Esophagus squamous epithelium (tissue), 5 donors: Measurements from ENCODE around the gene TMEM185B. TPM values are rescaled to one million over a fixed set of nuclear protein-coding genes. Genes with fewer than 3 reads are reported as not detected.

Source experiments
- DNase-seq: peaks from one replicate; lab custom pipeline; 2025; lab: John Stamatoyannopoulos, UW
- H3K27ac ChIP-seq, 4 donors: fragments of 200-600 bp; sonication (generic); one replicate each; pipeline ENCODE4 v1.5.1; 2016 to 2019; ENCODE audit warnings: mild to moderate bottlenecking in 1 of 4
- H3K27me3 ChIP-seq, 4 donors: fragments of 200-600 bp; sonication (generic); 1 replicate in 3 of 4; 2 replicates in 1 of 4; pipeline versions ENCODE4 v1.5.1 to v1.6.0; 2017 to 2021; ENCODE audit warnings: antibody characterized with exemption in 1 of 4
- H3K36me3 ChIP-seq, 3 donors: fragments of 200-600 bp; sonication (generic); one replicate each; pipeline ENCODE4 v1.5.1; 2016 to 2019
- H3K4me1 ChIP-seq, 3 donors: fragments of 200-600 bp; sonication (generic); one replicate each; pipeline ENCODE4 v1.5.1; 2017 to 2019
- H3K4me3 ChIP-seq, 4 donors: fragments of 200-600 bp; sonication (generic); 1 replicate in 3 of 4; 2 replicates in 1 of 4; pipeline ENCODE4 v1.5.1; 2016 to 2019; ENCODE audit warnings: mild to moderate bottlenecking in 2 of 4, moderate library complexity in 1 of 4
- H3K9me3 ChIP-seq, 3 donors: fragments of 200-600 bp; sonication (generic); one replicate each; pipeline ENCODE4 v1.5.1; 2016 to 2019
- CTCF ChIP-seq, 6 experiments: fragments of 450-650 bp in 4 of 6; fragments of 200-600 bp in 2 of 6; sonication (generic) in 2 of 6; IDR thresholded peaks; one replicate each; pipeline ENCODE4 v1.5.1; 2016 to 2019; ENCODE audit warnings: antibody characterized with exemption in 6 of 6, mild to moderate bottlenecking in 4 of 6, moderate library complexity in 4 of 6
- POLR2A ChIP-seq, 4 donors: fragments of 450-650 bp; IDR thresholded peaks; one replicate each; pipeline ENCODE4 v1.6.1; 2017; ENCODE audit warnings: antibody characterized with exemption in 4 of 4, mild to moderate bottlenecking in 4 of 4, moderate library complexity in 3 of 4
- WGBS, 2 donors: methylation state at CpG; one replicate each; pipeline ENCODE4 v1.1.5; 2018; 5-methylcytosine and 5-hydroxymethylcytosine counted together
- intact Hi-C: fragments of 100-400 bp; cut with DNase I; formaldehyde crosslinking; loops from one replicate; pipeline ENCODE4 v1.15.0; 2022
- small RNA-seq, 4 donors: library from RNA; depleted of rRNA; stranded (forward); fragments of <200 nt; gene quantifications; one replicate each; pipeline ENCODE3, GENCODE V24; 2016
- total RNA-seq, 4 donors: library from RNA; depleted of rRNA; stranded (reverse); fragments of >200 nt; gene quantifications; one replicate each; pipeline ENCODE4 v1.1.0, GENCODE V29; 2016
- donor health status: DM: yes; HTN: yes; CAD: no.

TMEM185B gene
- total RNA-seq, 4 donors from 2014 or later = 20.9 to 24.8 (median 23.3) TPM

- 15 to 34% methylated on average over 14 to 15 of the region's 15 CpGs for WGBS, 2 donors
- Histone ChIP-seq H3K9me3 (no peaks in the 10 kb centered on the region), H3K36me3 (no peaks in the 10 kb centered on the region), H3K4me1 (peaks cover 3 to 31% (median 16%) of the 10 kb centered on the region in 3 donors), H3K27ac (peak overlapping the region; percentile 85 to 89 (median 85)), H3K27me3 (no peaks in the 10 kb centered on the region), H3K4me3 (peak overlapping the region; percentile 41 to 64 (median 50))
- intact Hi-C loops = loop anchor here (10.0 kb wide), 1 partner anchor 472 kb away; no protein-coding TSS in a partner anchor
- TF ChIP-seq CTCF (IDR thresholded peaks at IDR 0.05) = peak in 5 of 6 experiments; percentile 6 to 55 (median 33)
- TF ChIP-seq POLR2A (IDR thresholded peaks at IDR 0.05) = peak in 2 of 4 donors; percentile 23 to 72
- no peak for DNase-seq
Measured at GRCh38 chr2:120177001-120177621, 46.1 kb downstream of the TMEM185B start.

GRCh38 chr2:120176526-120176925, 46.7 kb downstream of the TMEM185B start:
- H3K27me3 ChIP-seq = no peaks in the 10 kb centered on the region
- intact Hi-C loops = loop anchor here (10.0 kb wide), 1 partner anchor 472 kb away; no protein-coding TSS in a partner anchor
- H3K36me3 ChIP-seq = no peaks in the 10 kb centered on the region
- DNase-seq = no peak
- peak overlapping the region; percentile 85 to 89 (median 85) for H3K27ac ChIP-seq
- H3K4me3 ChIP-seq = peak overlapping the region in 3 of 4 donors; percentile 46 to 64 (median 53)
- peaks cover 3 to 31% (median 16%) of the 10 kb centered on the region in 3 donors for H3K4me1 ChIP-seq
- TF ChIP-seq CTCF (IDR thresholded peaks at IDR 0.05) (no peak), POLR2A (IDR thresholded peaks at IDR 0.05) (no peak)
- WGBS, 2 donors = 11 to 34% methylated on average over 3 of the region's 3 CpGs
- no peaks in the 10 kb centered on the region for H3K9me3 ChIP-seq

- intact Hi-C loops = loop anchor here (10.0 kb wide), 1 partner anchor 470 kb away; no protein-coding TSS in a partner anchor
- no peak overlapping the region for H3K27ac ChIP-seq
Measured at GRCh38 chr2:120174963-120175581, 48.1 kb downstream of the TMEM185B start.

More at GRCh38 chr2:120174963-120175581, 48.1 kb downstream of the TMEM185B start:
- peaks cover 3 to 31% (median 16%) of the 10 kb centered on the region in 3 donors for H3K4me1 ChIP-seq
- TF ChIP-seq CTCF (IDR thresholded peaks at IDR 0.05) = peak; percentile 39 to 79 (median 70)
- TF ChIP-seq POLR2A (IDR thresholded peaks at IDR 0.05) = no peak
- no peaks in the 10 kb centered on the region for H3K27me3 ChIP-seq
- peaks cover 0 to 2% (median 0%) of the 10 kb centered on the region in 3 donors for H3K36me3 ChIP-seq
- WGBS, 2 donors = 18 to 19% methylated on average over 6 of the region's 6 CpGs
- no peak for DNase-seq
- no peaks in the 10 kb centered on the region for H3K9me3 ChIP-seq
- H3K4me3 ChIP-seq = peak overlapping the region in 1 of 4 donors; percentile 43

Small RNA genes within 50 kb of the gene (small RNA-seq; reads per million reads assigned to genes)
- gene MTND4LP14 = 0 reads per million in 4 donors
- 0 reads per million in 4 donors for gene RF00019

Other genes with a start within 250 kb of the TMEM185B start
- gene EPB41L5, start 210.3 kb downstream of the TMEM185B start, total RNA-seq = 10 to 100 TPM; 12.2 to 26.3 (median 19.4) TPM
- gene RALB, start 29.5 kb upstream of the TMEM185B start, total RNA-seq = 10 to 100 TPM; 50.2 to 99.2 (median 64.8) TPM
- 1 to 10 TPM in 2 of 4 donors, under 1 TPM in 2; 0.15 to 2.5 (median 0.93) TPM for gene INHBB, start 122.7 kb upstream of the TMEM185B start, total RNA-seq